Activated CD4-positive, alpha-beta T cell treated with anti-CD3 and anti-CD28 coated beads, Interleukin-2, amount 10 ng/mL, durations not matched to agents 24 days and 14 days (primary cell): ENCODE measurements around the gene NDUFC1. TPM values are rescaled to one million over a fixed set of nuclear protein-coding genes. Genes with fewer than 3 reads are reported as not detected.
"Not testable (repeated sequence)": the region's sequence is repeated elsewhere in the genome, so short reads cannot be mapped to it uniquely, and the experiment has no call there.

Experiments
- DNase-seq: peaks from one replicate; pipeline ENCODE4 v3.0.0; 2022
- H3K27ac Mint-ChIP-seq: one replicate; pipeline ENCODE4 v1.8.0; 2022; ENCODE audit warnings: mild to moderate bottlenecking, mixed read lengths
- H3K27me3 Mint-ChIP-seq: one replicate; pipeline ENCODE4 v1.8.0; 2022; ENCODE audit warnings: mixed read lengths
- H3K36me3 Mint-ChIP-seq: one replicate; pipeline ENCODE4 v1.8.0; 2022; ENCODE audit warnings: low read depth, mild to moderate bottlenecking, mixed read lengths
- H3K4me1 Mint-ChIP-seq: one replicate; pipeline ENCODE4 v1.8.0; 2021; ENCODE audit warnings: mixed read lengths
- H3K4me3 Mint-ChIP-seq: one replicate; pipeline ENCODE4 v1.8.0; 2022; ENCODE audit warnings: mild to moderate bottlenecking, moderate library complexity, mixed read lengths
- H3K9me3 Mint-ChIP-seq: one replicate; pipeline ENCODE4 v1.8.0; 2021; ENCODE audit warnings: mixed read lengths
- intact Hi-C: fragments of 100-400 bp; cut with micrococcal nuclease; formaldehyde crosslinking; loops from one replicate; pipeline ENCODE4 v1.15.1; 2023
- total RNA-seq: library from RNA; stranded (reverse); gene quantifications from 2 replicates; pipeline ENCODE4 v1.2.3, GENCODE V29; 2022

NDUFC1 gene
- total RNA-seq, 1 donor from 2014 or later: 53.5 TPM

- Mint-ChIP-seq H3K9me3 (peaks cover 7% of the 10 kb centered on the region), H3K27me3 (peaks cover 43% of the 10 kb centered on the region), H3K36me3 (peaks cover 11% of the 10 kb centered on the region), H3K27ac (no peak overlapping the region), H3K4me3 (no peak overlapping the region), H3K4me1 (peaks cover 19% of the 10 kb centered on the region)
- DNase-seq: no peak
- intact Hi-C loops: no loop called here
These were observed 20.1 kb downstream of the NDUFC1 start for GRCh38 chr4:139282065-139282720.

GRCh38 chr4:139279760-139280620 is 22.3 kb downstream of the NDUFC1 start, which contains the start of gene MGARP:
MGARP (minus strand) TSS chr4:139280225; CDS start chr4:139280158, 67 bp downstream.
- Mint-ChIP-seq H3K27me3 (peaks cover 58% of the 10 kb centered on the region), H3K36me3 (peaks cover 7% of the 10 kb centered on the region), H3K9me3 (peaks cover 7% of the 10 kb centered on the region), H3K27ac (no peak within 1 kb of the TSS), H3K4me1 (peaks cover 19% of the 10 kb centered on the region), H3K4me3 (peak within 1 kb of the TSS; percentile 79)
- intact Hi-C loops: loop anchor here (1.0 kb wide), 2 partner anchors 14 to 15 kb away; no protein-coding TSS in a partner anchor
- peak; percentile 70 for DNase-seq

DNA sequence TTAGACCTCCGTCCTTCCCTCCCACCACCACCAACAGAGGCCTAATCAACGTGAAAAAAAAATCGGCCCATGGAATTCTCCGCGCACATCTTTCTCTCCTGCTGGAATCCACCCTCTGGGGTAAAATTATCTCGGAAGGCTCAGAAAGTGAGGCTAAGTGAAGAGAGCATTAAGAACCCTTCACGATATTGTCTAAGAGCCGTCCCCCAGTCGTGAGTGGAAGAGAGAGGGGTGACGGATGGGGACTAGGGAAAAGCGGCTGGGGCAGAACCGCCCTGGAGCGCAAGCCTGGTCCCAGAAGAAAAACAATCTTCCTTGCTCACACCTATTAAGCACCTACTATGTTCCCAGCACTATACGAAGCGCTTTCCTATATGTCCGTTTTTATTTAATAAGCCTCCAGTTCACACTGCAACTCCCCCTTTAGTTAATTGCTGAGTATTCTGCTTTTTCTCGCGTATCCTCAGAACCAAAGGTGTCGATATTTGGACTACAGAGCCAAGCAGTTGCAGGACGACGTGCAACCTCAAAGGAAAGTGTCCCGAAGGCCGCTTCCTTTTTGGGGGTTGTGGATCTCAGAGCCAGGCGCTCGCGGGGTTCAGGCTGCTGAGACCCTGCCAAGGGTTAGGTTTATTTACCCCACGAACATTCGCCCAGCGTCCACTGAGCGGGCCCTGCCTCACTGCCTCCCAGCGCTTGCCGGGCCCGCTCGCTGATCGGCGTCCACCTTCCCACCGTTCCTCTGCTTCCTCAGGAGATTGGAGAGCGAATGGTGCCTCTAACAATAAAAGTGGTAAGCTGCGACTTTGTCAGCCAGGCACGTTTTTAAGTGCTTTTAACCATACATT is 23.1 kb downstream of the NDUFC1 start:
- Mint-ChIP-seq H3K4me3 (peak overlapping the region; percentile 79), H3K9me3 (no peaks in the 10 kb centered on the region), H3K4me1 (peaks cover 19% of the 10 kb centered on the region), H3K36me3 (no peaks in the 10 kb centered on the region), H3K27ac (no peak overlapping the region), H3K27me3 (peaks cover 59% of the 10 kb centered on the region)
- intact Hi-C loops: loop anchor here (1.0 kb wide), 1 partner anchor 16 kb away; no protein-coding TSS in a partner anchor
- DNase-seq: no peak

DNA sequence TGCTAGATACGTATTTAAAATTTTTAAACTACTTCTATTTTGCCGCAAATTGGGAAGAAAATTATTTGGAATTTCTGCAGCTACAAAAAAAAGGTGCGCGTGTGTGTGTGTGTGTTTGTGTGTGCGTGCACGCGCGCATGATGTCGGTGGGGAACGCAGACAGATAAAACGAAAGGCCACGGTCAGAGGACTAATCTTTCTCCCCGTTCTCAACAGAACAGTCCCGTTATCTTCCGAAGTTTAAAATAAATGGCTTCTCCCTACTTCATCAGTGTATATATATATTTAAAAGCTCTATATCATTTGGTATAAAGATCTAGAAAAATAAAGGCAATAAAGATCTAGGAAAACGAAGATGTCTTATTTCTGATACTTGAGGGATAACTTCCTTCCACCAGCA is 23.8 kb downstream of the NDUFC1 start:
- Mint-ChIP-seq H3K36me3 (no peaks in the 10 kb centered on the region), H3K4me3 (peak overlapping the region; percentile 79), H3K27ac (no peak overlapping the region), H3K27me3 (peaks cover 61% of the 10 kb centered on the region), H3K4me1 (peaks cover 19% of the 10 kb centered on the region), H3K9me3 (no peaks in the 10 kb centered on the region)
- DNase-seq: no peak
- intact Hi-C loops: no loop called here

- Mint-ChIP-seq H3K27ac (no peak overlapping the region), H3K9me3 (no peaks in the 10 kb centered on the region), H3K27me3 (peaks cover 41% of the 10 kb centered on the region), H3K4me1 (peaks cover 16% of the 10 kb centered on the region), H3K4me3 (no peak overlapping the region), H3K36me3 (no peaks in the 10 kb centered on the region)
- intact Hi-C loops: no loop called here
- DNase-seq: no peak
These were observed 27.0 kb downstream of the NDUFC1 start for GRCh38 chr4:139275281-139275735.

DNA sequence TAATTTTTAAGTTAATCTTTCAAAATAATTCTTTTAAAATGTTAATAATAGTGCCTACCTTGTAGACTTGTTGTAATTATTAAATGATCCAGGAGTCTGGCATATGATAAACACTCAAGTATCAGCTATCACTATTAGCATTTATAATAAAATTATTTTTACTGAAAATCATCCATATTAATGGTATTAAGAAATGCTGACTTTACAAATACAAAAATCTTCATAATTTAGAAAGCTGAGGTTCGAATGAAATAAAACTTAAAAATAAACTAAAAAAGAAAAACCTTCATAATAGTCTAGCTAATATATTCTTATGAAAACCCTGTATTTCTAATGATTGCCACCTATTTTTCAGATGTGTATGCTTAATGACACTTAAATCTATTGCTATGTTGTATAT is 27.5 kb downstream of the NDUFC1 start:
- H3K4me1 Mint-ChIP-seq: peaks cover 11% of the 10 kb centered on the region
- H3K27ac Mint-ChIP-seq: no peak overlapping the region
- no peaks in the 10 kb centered on the region for H3K36me3 Mint-ChIP-seq
- peaks cover 36% of the 10 kb centered on the region for H3K27me3 Mint-ChIP-seq
- no peak for DNase-seq
- intact Hi-C loops: no loop called here
- H3K9me3 Mint-ChIP-seq: no peaks in the 10 kb centered on the region
- H3K4me3 Mint-ChIP-seq: no peak overlapping the region

DNA sequence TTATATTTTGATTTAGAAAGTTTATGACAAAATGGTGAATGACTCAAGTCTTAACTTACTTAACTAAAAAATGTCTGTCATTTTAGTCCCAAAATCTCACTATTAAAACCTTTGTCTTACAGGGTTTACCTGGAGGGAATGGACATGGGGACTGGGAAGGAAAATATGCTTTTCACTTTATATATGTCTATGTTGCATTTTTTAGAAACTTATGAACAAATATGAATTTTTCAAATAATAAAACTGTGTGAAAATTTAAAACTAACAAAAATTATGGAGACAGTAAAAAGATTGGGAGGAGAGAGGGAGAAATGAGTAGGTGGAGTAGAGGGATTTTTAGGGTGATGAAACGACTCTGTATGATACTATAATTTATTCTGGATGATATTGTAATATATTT is 28.4 kb downstream of the NDUFC1 start:
- no peak for DNase-seq
- intact Hi-C loops: no loop called here
- Mint-ChIP-seq H3K36me3 (no peaks in the 10 kb centered on the region), H3K27me3 (peaks cover 28% of the 10 kb centered on the region), H3K27ac (no peak overlapping the region), H3K9me3 (no peaks in the 10 kb centered on the region), H3K4me3 (no peak overlapping the region), H3K4me1 (peaks cover 2% of the 10 kb centered on the region)

DNA sequence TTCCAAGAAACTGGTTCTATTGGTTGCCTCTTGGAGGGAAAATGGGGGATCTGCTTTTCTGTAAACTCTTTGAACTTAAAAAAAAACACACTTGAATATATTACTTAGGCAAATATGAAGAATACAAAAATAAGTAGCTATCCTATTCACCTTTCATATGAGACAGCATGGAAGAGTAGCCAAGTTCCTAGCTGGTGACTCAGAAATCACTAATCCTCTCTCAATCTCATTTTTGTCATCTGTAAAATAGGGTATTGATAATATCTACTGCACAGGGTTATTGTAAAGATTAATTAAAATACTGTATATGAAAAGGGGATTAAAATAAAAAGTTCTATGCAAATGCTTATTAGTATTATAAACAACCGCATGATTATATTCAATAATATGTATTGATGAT is 35.0 kb downstream of the NDUFC1 start:
- intact Hi-C loops: loop anchor here (2.0 to 5.0 kb wide), 3 partner anchors 45 to 590 kb away; no protein-coding TSS in a partner anchor
- H3K27ac Mint-ChIP-seq: no peak overlapping the region
- H3K4me3 Mint-ChIP-seq: peak overlapping the region; percentile 68
- no peak for DNase-seq
- peaks cover 21% of the 10 kb centered on the region for H3K4me1 Mint-ChIP-seq
- peaks cover 1% of the 10 kb centered on the region for H3K36me3 Mint-ChIP-seq
- no peaks in the 10 kb centered on the region for H3K9me3 Mint-ChIP-seq
- H3K27me3 Mint-ChIP-seq: peaks cover 18% of the 10 kb centered on the region

DNA sequence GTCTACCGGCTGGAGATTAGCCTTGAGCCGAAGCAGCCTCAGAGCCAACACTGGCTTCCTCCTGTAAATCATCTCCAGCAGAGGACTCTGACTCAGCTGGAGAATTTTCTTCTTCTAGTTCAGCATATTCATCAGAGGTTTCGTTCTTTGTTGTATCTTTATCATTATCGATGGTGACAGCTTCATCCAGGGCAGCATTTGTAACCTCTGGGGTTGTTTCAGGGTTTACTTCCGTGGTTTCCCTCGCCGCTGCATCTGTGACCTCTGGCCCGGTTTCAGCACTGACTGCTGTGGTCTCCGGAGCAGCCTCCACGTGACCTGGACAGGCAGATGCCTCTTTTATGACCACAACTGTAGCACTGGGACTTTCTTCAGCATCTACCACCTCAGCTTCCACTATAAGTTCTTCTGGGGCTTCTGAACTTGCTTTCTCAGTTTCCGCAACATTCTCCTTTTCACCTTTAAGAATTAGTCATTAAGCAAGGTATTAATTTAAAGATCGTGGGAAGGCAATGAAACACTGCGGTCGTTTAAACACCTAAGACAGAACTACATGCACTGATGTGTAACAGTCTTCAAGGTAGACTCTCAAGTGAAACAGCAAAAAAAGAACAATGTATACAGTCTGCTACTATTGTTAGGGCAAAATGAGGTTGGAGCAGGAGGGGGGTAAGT is 35.6 kb downstream of the NDUFC1 start:
- Mint-ChIP-seq H3K9me3 (no peaks in the 10 kb centered on the region), H3K36me3 (peaks cover 1% of the 10 kb centered on the region), H3K4me1 (peaks cover 21% of the 10 kb centered on the region), H3K4me3 (peak overlapping the region; percentile 68), H3K27me3 (peaks cover 18% of the 10 kb centered on the region), H3K27ac (peak overlapping the region; percentile 78)
- DNase-seq: peak; percentile 90
- intact Hi-C loops: loop anchor here (1.0 to 5.0 kb wide), 7 partner anchors 14 to 591 kb away; partner anchors contain the start of genes MGARP and NAA15

- DNase-seq: no peak
- no peaks in the 10 kb centered on the region for H3K9me3 Mint-ChIP-seq
- peaks cover 1% of the 10 kb centered on the region for H3K36me3 Mint-ChIP-seq
- peaks cover 21% of the 10 kb centered on the region for H3K4me1 Mint-ChIP-seq
- H3K27ac Mint-ChIP-seq: peak overlapping the region; percentile 78
- H3K27me3 Mint-ChIP-seq: peaks cover 19% of the 10 kb centered on the region
- peak overlapping the region; percentile 68 for H3K4me3 Mint-ChIP-seq
- intact Hi-C loops: loop anchor here (1.0 to 5.0 kb wide), 7 partner anchors 14 to 591 kb away; partner anchors contain the start of genes MGARP and NAA15
These were observed 36.1 kb downstream of the NDUFC1 start for GRCh38 chr4:139266208-139266582.

GRCh38 chr4:139265654-139266053 is 36.6 kb downstream of the NDUFC1 start:
- H3K36me3 Mint-ChIP-seq: peaks cover 1% of the 10 kb centered on the region
- H3K4me1 Mint-ChIP-seq: peaks cover 21% of the 10 kb centered on the region
- no peak overlapping the region for H3K4me3 Mint-ChIP-seq
- no peaks in the 10 kb centered on the region for H3K9me3 Mint-ChIP-seq
- DNase-seq: no peak
- peaks cover 19% of the 10 kb centered on the region for H3K27me3 Mint-ChIP-seq
- intact Hi-C loops: loop anchor here (1.0 to 5.0 kb wide), 7 partner anchors 15 to 592 kb away; partner anchors contain the start of genes MGARP and NAA15
- H3K27ac Mint-ChIP-seq: no peak overlapping the region

DNA sequence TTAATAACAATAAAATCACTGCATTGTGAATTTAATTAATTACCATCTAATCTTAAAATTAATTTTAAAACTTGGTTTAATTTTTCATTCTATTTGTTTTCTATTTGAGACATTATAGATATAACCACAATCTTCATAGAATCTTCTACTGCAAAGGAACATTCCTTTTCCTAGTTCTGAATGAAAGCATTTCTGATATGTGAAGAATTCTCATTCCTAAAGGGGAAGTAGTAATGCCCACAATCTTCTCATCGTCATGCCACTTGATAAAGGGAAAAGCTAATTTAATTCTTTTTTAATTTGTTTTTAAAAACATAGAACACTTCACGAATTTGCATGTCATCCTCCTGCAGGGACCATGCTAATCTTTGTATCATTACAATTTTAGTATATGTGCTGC is 45.9 kb downstream of the NDUFC1 start:
- intact Hi-C loops: no loop called here
- peaks cover 13% of the 10 kb centered on the region for H3K27me3 Mint-ChIP-seq
- H3K36me3 Mint-ChIP-seq: no peaks in the 10 kb centered on the region
- no peaks in the 10 kb centered on the region for H3K9me3 Mint-ChIP-seq
- no peak overlapping the region for H3K27ac Mint-ChIP-seq
- no peaks in the 10 kb centered on the region for H3K4me1 Mint-ChIP-seq
- DNase-seq: no peak
- no peak overlapping the region for H3K4me3 Mint-ChIP-seq

DNA sequence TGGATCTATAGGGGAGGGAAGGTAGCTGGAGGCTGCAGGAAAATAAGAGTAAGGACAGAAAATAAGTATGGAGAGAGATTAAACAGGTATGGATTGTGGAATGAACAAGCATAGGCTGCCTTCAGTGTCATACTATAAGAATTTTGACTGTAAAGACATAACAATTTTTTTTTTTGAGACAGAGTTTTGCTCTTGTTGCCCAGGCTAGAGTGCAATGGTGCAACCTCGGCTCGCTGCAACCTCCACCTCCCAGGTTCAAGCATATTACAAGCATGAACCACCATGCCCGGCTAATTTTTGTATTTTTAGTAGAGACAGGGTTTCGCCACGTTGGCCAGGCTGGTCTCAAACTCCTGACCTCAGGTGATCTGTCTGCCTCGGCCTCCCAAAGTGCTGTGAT is 46.7 kb downstream of the NDUFC1 start:
- DNase-seq, intact Hi-C loops, H3K9me3 Mint-ChIP-seq, H3K36me3 Mint-ChIP-seq, H3K27ac Mint-ChIP-seq, H3K4me3 Mint-ChIP-seq, H3K4me1 Mint-ChIP-seq: not testable (repeated sequence)
- peaks cover 13% of the 10 kb centered on the region for H3K27me3 Mint-ChIP-seq
